Sigmoid colon (tissue), 7 donors: ENCODE results near the gene ZNF581. TPM values are rescaled to one million over a fixed set of nuclear protein-coding genes. Genes with fewer than 3 reads are reported as not detected.

Experiments used
- DNase-seq: peaks from one replicate; pipeline ENCODE4 v3.0.0-alpha.2; 2019
- H3K27ac ChIP-seq, 4 donors: fragments of 200-600 bp; sonication (generic); one replicate each; pipeline ENCODE4 v1.5.1; 2016 to 2019; ENCODE audit warnings: mild to moderate bottlenecking in 1 of 4
- H3K27me3 ChIP-seq, 3 donors: fragments of 200-600 bp; sonication (generic); one replicate each; pipeline ENCODE4 v1.5.1; 2019; ENCODE audit warnings: mild to moderate bottlenecking in 1 of 3
- H3K36me3 ChIP-seq, 4 donors: fragments of 200-600 bp; sonication (generic); one replicate each; pipeline ENCODE4 v1.5.1; 2016 to 2019
- H3K4me1 ChIP-seq, 4 donors: fragments of 200-600 bp; sonication (generic); one replicate each; pipeline ENCODE4 v1.5.1; 2017 to 2019
- H3K4me3 ChIP-seq, 4 donors: fragments of 200-600 bp; sonication (generic); one replicate each; pipeline ENCODE4 v1.5.1; 2017 to 2019; ENCODE audit warnings: mild to moderate bottlenecking in 2 of 4, moderate library complexity in 1 of 4
- H3K9me3 ChIP-seq, 4 donors: fragments of 200-600 bp in 3 of 4; sonication (generic) in 3 of 4; one replicate each; pipeline versions ENCODE4 v1.5.1 to v1.6.1; 2013 to 2019
- EP300 ChIP-seq, 4 donors: sonication (generic); formaldehyde crosslinking; IDR thresholded peaks; one replicate each; pipeline ENCODE4 v1.6.1; 2017; ENCODE audit warnings: antibody characterized with exemption in 4 of 4
- POLR2A ChIP-seq, 2 donors: fragments of 450-650 bp; IDR thresholded peaks; one replicate each; pipeline ENCODE4 v1.6.1; 2016; ENCODE audit warnings: antibody characterized with exemption in 2 of 2, mild to moderate bottlenecking in 2 of 2, moderate library complexity in 2 of 2
- POLR2AphosphoS5 ChIP-seq, 4 donors: sonication (generic); formaldehyde crosslinking; IDR thresholded peaks; one replicate each; pipeline ENCODE4 v1.6.1; 2017; ENCODE audit warnings: antibody characterized with exemption in 4 of 4
- WGBS, 2 donors: extraction: QIAGEN DNeasy Blood & Tissue Kit; methylation state at CpG; one replicate each; pipeline ENCODE4 v1.1.7; 2013; 5-methylcytosine and 5-hydroxymethylcytosine counted together
- intact Hi-C: fragments of 100-400 bp; cut with DNase I; formaldehyde crosslinking; loops from one replicate; pipeline ENCODE4 v1.15.1; 2023
- polyA plus RNA-seq, 3 donors: library from polyadenylated mRNA; stranded (reverse); fragments of 200-250 nt; gene quantifications; one replicate each; pipeline ENCODE4 v1.2.3, GENCODE V29; 2013
- total RNA-seq, 4 donors: library from RNA; depleted of rRNA; stranded (reverse); fragments of >200 nt; gene quantifications; one replicate each; pipeline ENCODE4 v1.1.0, GENCODE V29; 2016
- TF ChIP-seq, protein P1 (sequence below), 4 experiments: fragments of 450-650 bp in 3 of 4; fragments of 200-600 bp in 1 of 4; IDR thresholded peaks; one replicate each; pipeline ENCODE4 v1.5.1; 2016 to 2019; ENCODE audit warnings: antibody characterized with exemption in 4 of 4, mild to moderate bottlenecking in 3 of 4, moderate library complexity in 2 of 4
- donor health status: healthy with polysubstance abuse.
- donor health status: Bipolar disorder and iron deficiency.
- donor health status: healthy.

ZNF581 gene
- total and polyA plus RNA-seq, 7 donors = 17.1 to 43.2 (median 23.4) TPM

GRCh38 chr19:55605637-55606470 lies 37.6 kb upstream of the ZNF581 start, which contains the start of gene ZNF865:
TSS of gene ZNF865 (plus strand) at chr19:55605647. CDS start at chr19:55613619, 7,972 bp downstream.
- peak within 1 kb of the TSS; percentile 95 to 98 (median 96) for H3K27ac ChIP-seq
- H3K36me3 ChIP-seq = peaks cover 0 to 16% (median 7%) of the 10 kb centered on the region in 4 donors
- no peaks in the 10 kb centered on the region for H3K9me3 ChIP-seq
- intact Hi-C loops = loop anchor here (1.0 kb wide), 1 partner anchor 89 kb away; no protein-coding TSS in a partner anchor
- WGBS, 2 donors = 0 to 1% methylated on average over 43 to 44 of the region's 44 CpGs
- peak; percentile 87 for DNase-seq
- H3K4me3 ChIP-seq = peak within 1 kb of the TSS; percentile 79 to 94 (median 90)
- H3K4me1 ChIP-seq = peaks cover 0 to 40% (median 34%) of the 10 kb centered on the region in 4 donors
- no peaks in the 10 kb centered on the region for H3K27me3 ChIP-seq
- no peak for TF ChIP-seq POLR2AphosphoS5 (IDR thresholded peaks at IDR 0.05)
- TF ChIP-seq, protein P1, sequence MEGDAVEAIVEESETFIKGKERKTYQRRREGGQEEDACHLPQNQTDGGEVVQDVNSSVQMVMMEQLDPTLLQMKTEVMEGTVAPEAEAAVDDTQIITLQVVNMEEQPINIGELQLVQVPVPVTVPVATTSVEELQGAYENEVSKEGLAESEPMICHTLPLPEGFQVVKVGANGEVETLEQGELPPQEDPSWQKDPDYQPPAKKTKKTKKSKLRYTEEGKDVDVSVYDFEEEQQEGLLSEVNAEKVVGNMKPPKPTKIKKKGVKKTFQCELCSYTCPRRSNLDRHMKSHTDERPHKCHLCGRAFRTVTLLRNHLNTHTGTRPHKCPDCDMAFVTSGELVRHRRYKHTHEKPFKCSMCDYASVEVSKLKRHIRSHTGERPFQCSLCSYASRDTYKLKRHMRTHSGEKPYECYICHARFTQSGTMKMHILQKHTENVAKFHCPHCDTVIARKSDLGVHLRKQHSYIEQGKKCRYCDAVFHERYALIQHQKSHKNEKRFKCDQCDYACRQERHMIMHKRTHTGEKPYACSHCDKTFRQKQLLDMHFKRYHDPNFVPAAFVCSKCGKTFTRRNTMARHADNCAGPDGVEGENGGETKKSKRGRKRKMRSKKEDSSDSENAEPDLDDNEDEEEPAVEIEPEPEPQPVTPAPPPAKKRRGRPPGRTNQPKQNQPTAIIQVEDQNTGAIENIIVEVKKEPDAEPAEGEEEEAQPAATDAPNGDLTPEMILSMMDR (IDR thresholded peaks at IDR 0.05) = peak; percentile 40 to 66 (median 60)

- TF ChIP-seq EP300 (IDR thresholded peaks at IDR 0.05) = no peak
- TF ChIP-seq, protein P1 (IDR thresholded peaks at IDR 0.05) = no peak
- TF ChIP-seq POLR2A (IDR thresholded peaks at IDR 0.05) = no peak
- no peak for TF ChIP-seq POLR2AphosphoS5 (IDR thresholded peaks at IDR 0.05)
- no peak for DNase-seq
- Histone ChIP-seq H3K4me1 (peaks cover 0 to 40% (median 32%) of the 10 kb centered on the region in 4 donors), H3K4me3 (peak overlapping the region in 3 of 4 donors; percentile 79 to 93 (median 87)), H3K36me3 (peaks cover 0 to 16% (median 7%) of the 10 kb centered on the region in 4 donors), H3K27me3 (no peaks in the 10 kb centered on the region), H3K27ac (peak overlapping the region; percentile 95 to 98 (median 96)), H3K9me3 (no peaks in the 10 kb centered on the region)
- WGBS, 2 donors = 19 to 25% methylated on average over 12 of the region's 12 CpGs
- intact Hi-C loops = loop anchor here (1.0 kb wide), 1 partner anchor 89 kb away; no protein-coding TSS in a partner anchor
Observed at GRCh38 chr19:55606471-55606787, 37.0 kb upstream of the ZNF581 start.

DNA sequence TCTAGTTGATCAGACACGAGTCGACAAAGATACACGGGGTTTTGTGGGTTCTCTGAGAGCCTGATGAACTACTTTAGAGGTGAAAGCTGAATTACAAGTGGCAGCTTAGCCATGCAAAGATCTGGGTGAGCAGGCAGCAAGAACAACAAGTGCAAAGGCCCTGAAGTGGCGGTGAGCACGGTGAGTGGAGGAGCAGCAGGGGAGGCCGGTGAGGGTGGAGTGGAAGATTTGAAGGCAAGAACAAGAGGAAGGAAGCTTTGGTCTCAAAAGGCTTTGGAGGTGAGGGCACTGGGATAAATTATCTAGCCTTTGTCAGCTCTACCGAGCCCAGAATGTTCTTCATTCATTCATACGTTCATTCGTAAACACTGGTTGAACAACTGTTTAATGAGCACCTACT lies 36.6 kb upstream of the ZNF581 start:
- H3K4me3 ChIP-seq = no peak overlapping the region
- H3K4me1 ChIP-seq = peaks cover 0 to 43% (median 32%) of the 10 kb centered on the region in 4 donors
- TF ChIP-seq POLR2A (IDR thresholded peaks at IDR 0.05) (no peak), EP300 (IDR thresholded peaks at IDR 0.05) (no peak), POLR2AphosphoS5 (IDR thresholded peaks at IDR 0.05) (no peak)
- TF ChIP-seq, protein P1 (IDR thresholded peaks at IDR 0.05) = no peak
- intact Hi-C loops = loop anchor here (1.0 kb wide), 1 partner anchor 90 kb away; no protein-coding TSS in a partner anchor
- no peak for DNase-seq
- 75 to 80% methylated on average over 9 of the region's 9 CpGs for WGBS, 2 donors
- H3K27me3 ChIP-seq = no peaks in the 10 kb centered on the region
- H3K27ac ChIP-seq = peak overlapping the region; percentile 95 to 98 (median 96)
- peaks cover 0 to 16% (median 7%) of the 10 kb centered on the region in 4 donors for H3K36me3 ChIP-seq
- H3K9me3 ChIP-seq = no peaks in the 10 kb centered on the region

DNA sequence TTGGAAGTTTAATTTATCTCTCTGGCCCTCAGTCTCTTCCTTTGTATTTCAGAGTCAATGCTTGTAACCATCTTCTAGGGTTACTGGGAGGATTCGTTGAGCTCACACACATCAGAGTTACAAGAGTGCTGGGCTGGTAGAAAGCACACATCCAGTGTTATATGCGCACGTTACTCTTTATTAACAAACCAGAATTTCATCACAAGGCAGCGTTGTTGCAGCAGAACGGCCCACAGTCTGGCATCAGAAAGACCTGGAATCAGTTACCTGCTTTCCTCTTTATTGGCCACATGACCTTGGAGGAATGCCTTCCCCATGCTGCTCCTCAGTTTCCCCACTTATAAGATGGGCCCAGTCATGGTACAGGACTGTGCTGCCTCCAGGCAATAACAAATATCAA lies 34.1 kb upstream of the ZNF581 start:
- DNase-seq = no peak
- intact Hi-C loops = no loop called here
- 90 to 93% methylated on average over 5 of the region's 5 CpGs for WGBS, 2 donors
- no peak overlapping the region for H3K4me3 ChIP-seq
- no peak for TF ChIP-seq POLR2A (IDR thresholded peaks at IDR 0.05)
- no peak for TF ChIP-seq EP300 (IDR thresholded peaks at IDR 0.05)
- TF ChIP-seq, protein P1 (IDR thresholded peaks at IDR 0.05) = no peak
- H3K27me3 ChIP-seq = no peaks in the 10 kb centered on the region
- H3K27ac ChIP-seq = no peak overlapping the region
- peaks cover 0 to 25% (median 7%) of the 10 kb centered on the region in 4 donors for H3K36me3 ChIP-seq
- peaks cover 0 to 42% (median 27%) of the 10 kb centered on the region in 4 donors for H3K4me1 ChIP-seq
- no peaks in the 10 kb centered on the region for H3K9me3 ChIP-seq
